Ovary (tissue), 9 donors: ENCODE results near the gene CELF4. TPM values are rescaled to one million over a fixed set of nuclear protein-coding genes. Genes with fewer than 3 reads are reported as not detected.

ENCODE experiments used
- DNase-seq, 5 donors: peaks; one replicate each; pipeline ENCODE4 v3.0.0-alpha.2; 2019 to 2020
- H3K27ac ChIP-seq, 2 donors: fragments of 200-600 bp; one replicate each; pipeline versions ENCODE4 v1.5.1 to v1.8.0; 2019 to 2022
- H3K27me3 ChIP-seq: fragments of 200-600 bp; one replicate; pipeline ENCODE4 v1.8.0; 2022
- H3K36me3 ChIP-seq: fragments of 200-600 bp; sonication (generic); one replicate; pipeline ENCODE4 v1.5.1; 2019
- H3K4me1 ChIP-seq: one replicate; pipeline ENCODE4 v1.8.1; 2013; ENCODE audit warnings: mild to moderate bottlenecking, moderate library complexity; ENCODE audit not compliant: insufficient read depth
- H3K4me3 ChIP-seq: fragments of 200-600 bp; sonication (generic); one replicate; pipeline ENCODE4 v1.5.1; 2017
- H3K9me3 ChIP-seq, 2 donors: fragments of 200-600 bp in 1 of 2; sonication (generic) in 1 of 2; one replicate each; pipeline versions ENCODE4 v1.5.1 to v1.8.1; 2013 to 2019; ENCODE audit warnings: mild to moderate bottlenecking in 1 of 2, moderate library complexity in 1 of 2
- CTCF ChIP-seq, 3 donors: fragments of 450-650 bp in 2 of 3; fragments of 200-600 bp in 1 of 3; IDR thresholded peaks; one replicate each; pipeline versions ENCODE4 v1.5.1 to v1.8.0; 2016 to 2022; ENCODE audit warnings: antibody characterized with exemption in 3 of 3, mild to moderate bottlenecking in 1 of 3
- EP300 ChIP-seq: sonication (generic); formaldehyde crosslinking; IDR thresholded peaks from one replicate; pipeline ENCODE4 v1.6.1; 2017; ENCODE audit warnings: antibody characterized with exemption
- POLR2A ChIP-seq: fragments of 450-650 bp; IDR thresholded peaks from one replicate; pipeline ENCODE4 v1.6.1; 2017; ENCODE audit warnings: antibody characterized with exemption, mild to moderate bottlenecking, moderate library complexity
- WGBS, 3 donors: extraction: QIAGEN DNeasy Blood & Tissue Kit in 1 of 3; methylation state at CpG; one replicate each; pipeline versions ENCODE4 v1.1.5 to v1.1.7; 2013 to 2017; 5-methylcytosine and 5-hydroxymethylcytosine counted together
- intact Hi-C, 4 donors: fragments of 100-400 bp; cut with DNase I; formaldehyde crosslinking; loops; one replicate each; pipeline versions ENCODE4 v1.11.0 to v1.15.1; 2022 to 2023
- polyA plus RNA-seq, 2 donors: library from polyadenylated mRNA; stranded (reverse); fragments of 200-250 nt in 1 of 2; fragments of 350-450 nt in 1 of 2; fragmentation: Illumina TruSeq in 1 of 2; extraction: RNeasy Lipid Tissue Mini Kit (QIAGEN cat#74804) in 1 of 2; gene quantifications; one replicate each; pipeline ENCODE4 v1.2.3, GENCODE V29; 2013 to 2014
- total RNA-seq, 7 donors: library from RNA; depleted of rRNA in 2 of 7; stranded (reverse); fragments of >200 nt in 2 of 7; fragmentation: NEBNext Ultra II Directional in 3 of 7; extraction: Animal tissue kit (Norgen Biotek cat#: 25700) in 3 of 7; gene quantifications; one replicate each; pipeline versions ENCODE4 v1.1.0 to v1.2.4, GENCODE V29; 2016 to 2023
- donor health status: DM: no; HTN: no; CAD: no; lungs with moderate emphysema.
- donor health status: DM: no; HTN: no; CAD: no.
- donor health status: Bipolar disorder and iron deficiency.
- donor health status: DM: yes; HTN: yes; CAD: no.
- donor health status: DM: no; HTN: no; CAD: no.
- donor health status: DM: yes; HTN: yes; CAD: no.

Gene CELF4
- total and polyA plus RNA-seq, 9 donors = 0.15 to 1.6 (median 1.1) TPM; not detected in 1

DNA sequence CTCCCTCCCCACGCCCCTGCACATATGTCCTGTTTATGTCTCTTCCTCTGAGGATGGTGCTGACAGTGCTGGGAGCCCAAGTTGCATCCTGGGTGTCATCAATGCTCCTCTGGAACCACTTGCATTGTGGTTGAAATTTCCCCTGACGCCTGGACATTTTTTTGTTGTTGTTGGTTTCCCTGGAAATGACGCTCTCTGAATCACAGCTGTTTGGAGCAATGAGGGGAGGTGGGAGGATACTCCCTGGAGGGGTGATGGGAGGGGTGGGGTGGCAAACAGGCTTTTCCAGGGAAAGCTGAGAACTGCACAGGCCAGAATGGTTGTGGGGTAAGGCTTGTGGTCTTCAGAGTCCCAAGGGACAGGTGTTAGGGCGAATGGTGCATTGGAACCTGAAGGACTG, 29.6 kb downstream of the CELF4 start:
- DNase-seq = no peak
- no peaks in the 10 kb centered on the region for H3K36me3 ChIP-seq
- intact Hi-C loops = loop anchor here in 3 of 4 donors (5.0 to 10.0 kb wide), 3 partner anchors 94 to 194 kb away; no protein-coding TSS in a partner anchor
- H3K27me3 ChIP-seq = no peaks in the 10 kb centered on the region
- no peaks in the 10 kb centered on the region for H3K4me1 ChIP-seq
- H3K27ac ChIP-seq = no peak overlapping the region
- no peak overlapping the region for H3K4me3 ChIP-seq
- no peaks in the 10 kb centered on the region for H3K9me3 ChIP-seq
- TF ChIP-seq CTCF (IDR thresholded peaks at IDR 0.05) (no peak), EP300 (no peak), POLR2A (no peak)
- WGBS, 3 donors = 48 to 51% (median 49%) methylated on average over 4 of the region's 4 CpGs

- intact Hi-C loops = loop anchor here in 3 of 4 donors (5.0 to 10.0 kb wide), 3 partner anchors 92 to 192 kb away; no protein-coding TSS in a partner anchor
- no peaks in the 10 kb centered on the region for H3K4me1 ChIP-seq
- no peak for TF ChIP-seq POLR2A
- no peaks in the 10 kb centered on the region for H3K27me3 ChIP-seq
- H3K4me3 ChIP-seq = no peak overlapping the region
- no peaks in the 10 kb centered on the region for H3K9me3 ChIP-seq
- DNase-seq = no peak
- 62 to 69% (median 65%) methylated on average over 9 of the region's 9 CpGs for WGBS, 3 donors
- H3K27ac ChIP-seq = no peak overlapping the region
- no peaks in the 10 kb centered on the region for H3K36me3 ChIP-seq
These were observed 31.0 kb downstream of the CELF4 start for GRCh38 chr18:37534627-37535026.

GRCh38 chr18:37533647-37534584, 31.7 kb downstream of the CELF4 start:
- Histone ChIP-seq H3K27me3 (no peaks in the 10 kb centered on the region), H3K36me3 (no peaks in the 10 kb centered on the region), H3K4me1 (no peaks in the 10 kb centered on the region), H3K9me3 (no peaks in the 10 kb centered on the region), H3K4me3 (no peak overlapping the region), H3K27ac (no peak overlapping the region)
- no peak for TF ChIP-seq EP300
- no peak for TF ChIP-seq CTCF (IDR thresholded peaks at IDR 0.05)
- no peak for TF ChIP-seq POLR2A
- intact Hi-C loops = loop anchor here in 1 of 4 donors (10.0 kb wide), 1 partner anchor 189 kb away; no protein-coding TSS in a partner anchor
- 65 to 71% (median 68%) methylated on average over 22 of the region's 22 CpGs for WGBS, 3 donors
- no peak for DNase-seq

DNA sequence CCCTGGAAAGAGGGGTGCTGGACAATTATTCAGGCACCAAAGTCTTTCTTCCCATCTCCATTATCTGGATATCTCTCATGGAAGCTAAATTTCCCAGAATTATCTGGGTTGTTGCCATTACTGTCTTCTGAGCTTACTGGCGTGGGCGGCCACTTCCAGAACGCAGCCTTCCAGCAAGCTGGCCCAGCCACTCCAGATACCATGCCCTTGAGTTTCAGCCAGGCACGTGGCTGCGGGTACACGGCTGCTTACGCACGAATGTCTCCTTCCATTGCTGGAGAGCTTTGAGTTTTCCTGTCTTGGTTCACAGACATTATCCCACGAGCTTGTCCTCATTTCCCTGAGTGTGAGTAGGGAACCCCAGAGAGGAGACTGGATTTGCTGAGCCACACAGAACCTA, 32.7 kb downstream of the CELF4 start:
- Histone ChIP-seq H3K27ac (no peak overlapping the region), H3K36me3 (no peaks in the 10 kb centered on the region), H3K4me1 (no peaks in the 10 kb centered on the region), H3K27me3 (no peaks in the 10 kb centered on the region), H3K4me3 (no peak overlapping the region), H3K9me3 (no peaks in the 10 kb centered on the region)
- 62 to 84% (median 73%) methylated on average over 9 of the region's 9 CpGs for WGBS, 3 donors
- intact Hi-C loops = loop anchor here in 1 of 4 donors (10.0 kb wide), 1 partner anchor 188 kb away; no protein-coding TSS in a partner anchor
- DNase-seq = no peak
- TF ChIP-seq POLR2A (no peak), CTCF (IDR thresholded peaks at IDR 0.05) (no peak), EP300 (no peak)

DNA sequence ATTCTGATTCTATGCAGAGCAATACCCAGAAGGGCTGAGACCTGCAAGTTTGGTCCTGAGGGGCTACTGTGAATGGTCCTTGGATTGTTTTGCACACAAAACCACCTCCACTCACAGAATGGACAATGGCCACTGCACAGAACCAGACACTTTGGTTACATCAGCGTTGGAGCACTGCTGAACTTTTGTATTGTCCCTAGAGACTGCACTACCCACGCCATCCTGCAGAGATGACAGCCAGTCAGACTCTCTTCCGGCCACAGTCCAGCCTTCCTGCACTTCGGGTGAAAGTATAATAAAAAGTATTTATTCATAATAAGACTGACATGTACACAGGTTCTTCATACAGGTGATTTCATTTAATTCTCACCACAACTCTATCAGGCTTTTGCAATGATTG, 35.7 kb downstream of the CELF4 start:
- 76 to 83% (median 76%) methylated on average over 4 of the region's 4 CpGs for WGBS, 3 donors
- Histone ChIP-seq H3K27me3 (no peaks in the 10 kb centered on the region), H3K4me1 (no peaks in the 10 kb centered on the region), H3K9me3 (no peaks in the 10 kb centered on the region), H3K4me3 (no peak overlapping the region), H3K36me3 (no peaks in the 10 kb centered on the region), H3K27ac (no peak overlapping the region)
- TF ChIP-seq CTCF (IDR thresholded peaks at IDR 0.05) = no peak
- no peak for TF ChIP-seq EP300
- TF ChIP-seq POLR2A = no peak
- intact Hi-C loops = loop anchor here in 1 of 4 donors (10.0 kb wide), 1 partner anchor 185 kb away; no protein-coding TSS in a partner anchor
- no peak for DNase-seq
